ENCODE results near the gene DENND11. TPM values are rescaled to one million over a fixed set of nuclear protein-coding genes. Genes with fewer than 3 reads are reported as not detected.

DENND11 gene
- total and polyA plus RNA-seq, 9 of the 15 experiments (the other 6 are each of a cell fraction or from before 2014, with no cell fraction given): 0.07 to 1.1 (median 0.36) TPM

GRCh38 chr7:141737118-141737835 lies 35.3 kb upstream of the DENND11 start (continued):
- TF ChIP-seq HINFP (tag; conservative IDR thresholded peaks at IDR 0.05; ENCODE audit: low read depth) (no peak), ELF4 (CRISPR knock-in tag; IDR thresholded peaks at IDR 0.05) (no peak), MYNN (IDR thresholded peaks at IDR 0.05) (peak; percentile 83), MYNN (CRISPR knock-in tag; IDR thresholded peaks at IDR 0.05) (no peak), CREB1 (IDR thresholded peaks at IDR 0.05) (no peak), CREB1 (CRISPR knock-in tag; IDR thresholded peaks at IDR 0.05) (no peak), FOXP1 (CRISPR knock-in tag; IDR thresholded peaks at IDR 0.05) (no peak), SNIP1 (IDR thresholded peaks at IDR 0.05; ENCODE audit: low read depth) (peak; percentile 67), SNAPC5 (CRISPR knock-in tag; IDR thresholded peaks at IDR 0.05) (no peak), GATAD2B (IDR thresholded peaks at IDR 0.05; ENCODE audit: borderline replicate concordance) (0 out of 2 replicates have a peak, but pooled peaks have one; percentile 31), CBFA2T2 (conservative IDR thresholded peaks at IDR 0.05) (no peak), ZNF766 (CRISPR knock-in tag; conservative IDR thresholded peaks at IDR 0.05) (no peak), GTF3C2 (IDR thresholded peaks at IDR 0.05; ENCODE audit: borderline replicate concordance, extremely low read depth, insufficient read length) (no peak), SETDB1 (IDR thresholded peaks at IDR 0.05; ENCODE audit: low read length) (no peak), ZHX1 (conservative IDR thresholded peaks at IDR 0.05; ENCODE audit: low read length) (no peak), NR0B1 (IDR thresholded peaks at IDR 0.05; ENCODE audit: partially characterized antibody) (no peak), CSDE1 (IDR thresholded peaks at IDR 0.05) (no peak), ZNF584 (CRISPR knock-in tag; IDR thresholded peaks at IDR 0.05; ENCODE audit: low read depth) (no peak)
- TF ChIP-seq, protein P1, sequence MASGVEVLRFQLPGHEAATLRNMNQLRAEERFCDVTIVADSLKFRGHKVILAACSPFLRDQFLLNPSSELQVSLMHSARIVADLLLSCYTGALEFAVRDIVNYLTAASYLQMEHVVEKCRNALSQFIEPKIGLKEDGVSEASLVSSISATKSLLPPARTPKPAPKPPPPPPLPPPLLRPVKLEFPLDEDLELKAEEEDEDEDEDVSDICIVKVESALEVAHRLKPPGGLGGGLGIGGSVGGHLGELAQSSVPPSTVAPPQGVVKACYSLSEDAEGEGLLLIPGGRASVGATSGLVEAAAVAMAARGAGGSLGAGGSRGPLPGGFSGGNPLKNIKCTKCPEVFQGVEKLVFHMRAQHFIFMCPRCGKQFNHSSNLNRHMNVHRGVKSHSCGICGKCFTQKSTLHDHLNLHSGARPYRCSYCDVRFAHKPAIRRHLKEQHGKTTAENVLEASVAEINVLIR (CRISPR knock-in tag; IDR thresholded peaks at IDR 0.05): no peak
